ENCODE measurements around the gene RPS18.

GRCh38 chr6:33297406-33297955 lies 25.6 kb downstream of the RPS18 start:
- TF ChIP-seq POLR2AphosphoS5 (IDR thresholded peaks at IDR 0.05) (no peak), EP300 (IDR thresholded peaks at IDR 0.05) (no peak)
- TF ChIP-seq, protein P1, sequence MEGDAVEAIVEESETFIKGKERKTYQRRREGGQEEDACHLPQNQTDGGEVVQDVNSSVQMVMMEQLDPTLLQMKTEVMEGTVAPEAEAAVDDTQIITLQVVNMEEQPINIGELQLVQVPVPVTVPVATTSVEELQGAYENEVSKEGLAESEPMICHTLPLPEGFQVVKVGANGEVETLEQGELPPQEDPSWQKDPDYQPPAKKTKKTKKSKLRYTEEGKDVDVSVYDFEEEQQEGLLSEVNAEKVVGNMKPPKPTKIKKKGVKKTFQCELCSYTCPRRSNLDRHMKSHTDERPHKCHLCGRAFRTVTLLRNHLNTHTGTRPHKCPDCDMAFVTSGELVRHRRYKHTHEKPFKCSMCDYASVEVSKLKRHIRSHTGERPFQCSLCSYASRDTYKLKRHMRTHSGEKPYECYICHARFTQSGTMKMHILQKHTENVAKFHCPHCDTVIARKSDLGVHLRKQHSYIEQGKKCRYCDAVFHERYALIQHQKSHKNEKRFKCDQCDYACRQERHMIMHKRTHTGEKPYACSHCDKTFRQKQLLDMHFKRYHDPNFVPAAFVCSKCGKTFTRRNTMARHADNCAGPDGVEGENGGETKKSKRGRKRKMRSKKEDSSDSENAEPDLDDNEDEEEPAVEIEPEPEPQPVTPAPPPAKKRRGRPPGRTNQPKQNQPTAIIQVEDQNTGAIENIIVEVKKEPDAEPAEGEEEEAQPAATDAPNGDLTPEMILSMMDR (IDR thresholded peaks at IDR 0.05), result no peak

All from esophagus muscularis mucosa (tissue), 4 donors.